OCI-LY1 (cell line): Measurements from ENCODE around the gene NETO2.

Experiments
- H2AFZ ChIP-seq: fragments of 200-600 bp; sonication (generic), shearing (Covaris generic); 2 replicates; pipeline ENCODE4 v1.6.0; 2014; ENCODE audit warnings: antibody characterized with exemption, mild to moderate bottlenecking, low read length
- H3F3A ChIP-seq: fragments of 200-600 bp; sonication (generic), shearing (Covaris generic); 2 replicates; pipeline ENCODE4 v1.6.0; 2014; ENCODE audit warnings: mild to moderate bottlenecking, antibody characterized with exemption, low read length, moderate library complexity; ENCODE audit not compliant: insufficient read depth
- H3K27ac ChIP-seq: fragments of 200-600 bp; sonication (generic); 2 replicates; pipeline ENCODE4 v1.5.1; 2014; ENCODE audit warnings: low read length, mixed run types, mild to moderate bottlenecking, low read depth; ENCODE audit not compliant: poor library complexity, severe bottlenecking
- H3K27me3 ChIP-seq: fragments of 200-600 bp; sonication (generic); 2 replicates; pipeline ENCODE4 v1.6.0; 2014; ENCODE audit warnings: antibody characterized with exemption, mild to moderate bottlenecking, low read length, moderate library complexity; ENCODE audit not compliant: insufficient read depth
- H3K36me3 ChIP-seq: fragments of 200-600 bp; sonication (generic); 2 replicates; pipeline ENCODE4 v1.6.1; 2014; ENCODE audit warnings: mild to moderate bottlenecking, antibody characterized with exemption, low read length, moderate library complexity, mixed read lengths; ENCODE audit not compliant: insufficient read depth
- H3K4me1 ChIP-seq: fragments of 200-600 bp; sonication (generic); 2 replicates; pipeline ENCODE4 v1.5.1; 2014; ENCODE audit warnings: mild to moderate bottlenecking, low read length, moderate library complexity; ENCODE audit not compliant: insufficient read depth, severe bottlenecking
- H3K4me2 ChIP-seq: fragments of 200-600 bp; sonication (generic), shearing (Covaris generic); 2 replicates; pipeline ENCODE4 v1.6.1; 2014; ENCODE audit warnings: low read length
- H3K4me3 ChIP-seq: fragments of 200-600 bp; sonication (generic); 2 replicates; pipeline ENCODE4 v1.5.1; 2014; ENCODE audit warnings: low read length, low read depth, mild to moderate bottlenecking, mixed read lengths; ENCODE audit not compliant: poor library complexity, severe bottlenecking
- H3K79me2 ChIP-seq: fragments of 200-600 bp; shearing (Covaris generic); 2 replicates; pipeline ENCODE4 v1.6.1; 2016; ENCODE audit warnings: mixed run types, low read length, mixed read lengths; ENCODE audit not compliant: insufficient read depth
- H3K9ac ChIP-seq: fragments of 200-600 bp; sonication (generic), shearing (Covaris generic); 2 replicates; pipeline ENCODE4 v1.6.1; 2014; ENCODE audit warnings: mild to moderate bottlenecking, low read length, mixed read lengths
- H3K9me2 ChIP-seq: fragments of 200-600 bp; sonication (generic), shearing (Covaris generic); 2 replicates; pipeline ENCODE4 v1.6.1; 2014; ENCODE audit warnings: low read depth, mild to moderate bottlenecking, low read length, mixed read lengths
- H3K9me3 ChIP-seq: fragments of 200-600 bp; shearing (Covaris generic); 2 replicates; pipeline ENCODE4 v1.6.1; 2014; ENCODE audit warnings: low read length, mixed read lengths
- H4K20me1 ChIP-seq: fragments of 200-600 bp; sonication (generic), shearing (Covaris generic); 2 replicates; pipeline ENCODE4 v1.6.0; 2016; ENCODE audit warnings: mild to moderate bottlenecking, low read length; ENCODE audit not compliant: insufficient read depth
- EZH2 ChIP-seq: fragments of 200-600 bp; sonication (generic), shearing (Covaris generic); IDR thresholded peaks from 2 replicates; pipeline ENCODE4 v1.8.0; 2017; ENCODE audit warnings: borderline replicate concordance, mixed run types, mild to moderate bottlenecking, antibody characterized with exemption, low read length, moderate library complexity, mixed read lengths
- TF ChIP-seq, protein P1 (sequence below): fragments of 200-600 bp; sonication (generic), shearing (Covaris generic); IDR thresholded peaks from 2 replicates; pipeline ENCODE4 v1.5.1; 2017; ENCODE audit warnings: mild to moderate bottlenecking, antibody characterized with exemption, low read length, moderate library complexity, mixed read lengths

NETO2 gene

DNA sequence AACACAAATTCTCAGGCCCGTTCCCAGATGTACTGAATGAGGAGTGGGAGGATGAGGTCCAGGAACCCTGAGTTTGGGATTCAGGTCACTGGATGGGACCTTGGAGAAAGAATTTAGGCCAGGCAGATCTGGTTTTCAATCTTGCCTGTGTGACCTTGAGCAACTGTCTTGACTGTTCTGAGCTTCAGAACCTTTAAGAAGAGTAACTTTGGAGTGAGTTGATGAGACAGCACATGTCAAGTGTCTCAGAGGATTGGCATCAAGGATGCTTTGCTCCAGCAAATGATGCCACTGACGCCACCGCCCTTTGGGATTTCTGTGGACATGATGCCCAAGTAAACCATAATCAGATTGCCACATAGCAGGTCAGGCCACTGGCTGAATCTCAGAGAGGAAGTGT, 114.0 kb downstream of the NETO2 start:
- TF ChIP-seq EZH2, result no peak
- no peak overlapping the region for H3K4me2 ChIP-seq
- no peak overlapping the region for H2AFZ ChIP-seq

GRCh38 chr16:47028767-47029377, 114.9 kb downstream of the NETO2 start:
- H3K4me3 ChIP-seq, result no peak overlapping the region
- H3K27me3 ChIP-seq, result no peaks in the 10 kb centered on the region
- no peak overlapping the region for H3K9ac ChIP-seq
- H2AFZ ChIP-seq, result no peak overlapping the region
- H3K4me2 ChIP-seq, result no peak overlapping the region
- no peaks in the 10 kb centered on the region for H3K9me3 ChIP-seq
- TF ChIP-seq EZH2, result no peak
- TF ChIP-seq, protein P1, sequence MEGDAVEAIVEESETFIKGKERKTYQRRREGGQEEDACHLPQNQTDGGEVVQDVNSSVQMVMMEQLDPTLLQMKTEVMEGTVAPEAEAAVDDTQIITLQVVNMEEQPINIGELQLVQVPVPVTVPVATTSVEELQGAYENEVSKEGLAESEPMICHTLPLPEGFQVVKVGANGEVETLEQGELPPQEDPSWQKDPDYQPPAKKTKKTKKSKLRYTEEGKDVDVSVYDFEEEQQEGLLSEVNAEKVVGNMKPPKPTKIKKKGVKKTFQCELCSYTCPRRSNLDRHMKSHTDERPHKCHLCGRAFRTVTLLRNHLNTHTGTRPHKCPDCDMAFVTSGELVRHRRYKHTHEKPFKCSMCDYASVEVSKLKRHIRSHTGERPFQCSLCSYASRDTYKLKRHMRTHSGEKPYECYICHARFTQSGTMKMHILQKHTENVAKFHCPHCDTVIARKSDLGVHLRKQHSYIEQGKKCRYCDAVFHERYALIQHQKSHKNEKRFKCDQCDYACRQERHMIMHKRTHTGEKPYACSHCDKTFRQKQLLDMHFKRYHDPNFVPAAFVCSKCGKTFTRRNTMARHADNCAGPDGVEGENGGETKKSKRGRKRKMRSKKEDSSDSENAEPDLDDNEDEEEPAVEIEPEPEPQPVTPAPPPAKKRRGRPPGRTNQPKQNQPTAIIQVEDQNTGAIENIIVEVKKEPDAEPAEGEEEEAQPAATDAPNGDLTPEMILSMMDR, result no peak
- H3K36me3 ChIP-seq, result no peaks in the 10 kb centered on the region
- H3K27ac ChIP-seq, result no peak overlapping the region
- no peaks in the 10 kb centered on the region for H3K9me2 ChIP-seq
- H3K79me2 ChIP-seq, result no peaks in the 10 kb centered on the region
- no peaks in the 10 kb centered on the region for H4K20me1 ChIP-seq
- H3K4me1 ChIP-seq, result no peaks in the 10 kb centered on the region
- no peaks in the 10 kb centered on the region for H3F3A ChIP-seq

More for the DNA sequence above, 114.0 kb downstream of the NETO2 start:
- no peaks in the 10 kb centered on the region for H3K27me3 ChIP-seq
- no peak overlapping the region for H3K4me3 ChIP-seq
- no peaks in the 10 kb centered on the region for H3K36me3 ChIP-seq
- no peaks in the 10 kb centered on the region for H3K9me2 ChIP-seq
- H3K9ac ChIP-seq, result no peak overlapping the region
- H3K4me1 ChIP-seq, result no peaks in the 10 kb centered on the region
- H3K9me3 ChIP-seq, result no peaks in the 10 kb centered on the region
- no peaks in the 10 kb centered on the region for H3F3A ChIP-seq
- H3K79me2 ChIP-seq, result no peaks in the 10 kb centered on the region
- H3K27ac ChIP-seq, result no peak overlapping the region
- H4K20me1 ChIP-seq, result no peaks in the 10 kb centered on the region
